ENCODE results near the gene MSH5.

- TF ChIP-seq, protein P1, sequence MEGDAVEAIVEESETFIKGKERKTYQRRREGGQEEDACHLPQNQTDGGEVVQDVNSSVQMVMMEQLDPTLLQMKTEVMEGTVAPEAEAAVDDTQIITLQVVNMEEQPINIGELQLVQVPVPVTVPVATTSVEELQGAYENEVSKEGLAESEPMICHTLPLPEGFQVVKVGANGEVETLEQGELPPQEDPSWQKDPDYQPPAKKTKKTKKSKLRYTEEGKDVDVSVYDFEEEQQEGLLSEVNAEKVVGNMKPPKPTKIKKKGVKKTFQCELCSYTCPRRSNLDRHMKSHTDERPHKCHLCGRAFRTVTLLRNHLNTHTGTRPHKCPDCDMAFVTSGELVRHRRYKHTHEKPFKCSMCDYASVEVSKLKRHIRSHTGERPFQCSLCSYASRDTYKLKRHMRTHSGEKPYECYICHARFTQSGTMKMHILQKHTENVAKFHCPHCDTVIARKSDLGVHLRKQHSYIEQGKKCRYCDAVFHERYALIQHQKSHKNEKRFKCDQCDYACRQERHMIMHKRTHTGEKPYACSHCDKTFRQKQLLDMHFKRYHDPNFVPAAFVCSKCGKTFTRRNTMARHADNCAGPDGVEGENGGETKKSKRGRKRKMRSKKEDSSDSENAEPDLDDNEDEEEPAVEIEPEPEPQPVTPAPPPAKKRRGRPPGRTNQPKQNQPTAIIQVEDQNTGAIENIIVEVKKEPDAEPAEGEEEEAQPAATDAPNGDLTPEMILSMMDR (IDR thresholded peaks at IDR 0.05; ENCODE audit: low read length), result no peak
- TF ChIP-seq EZH2 (IDR thresholded peaks at IDR 0.05; ENCODE audit: borderline replicate concordance, low read length), result no peak
Measured at GRCh38 chr6:31710523-31711219, 29.1 kb upstream of the MSH5 start.

All from OCI-LY1 (cell line).